Measurements from ENCODE around the gene CREB3L1.

DNA sequence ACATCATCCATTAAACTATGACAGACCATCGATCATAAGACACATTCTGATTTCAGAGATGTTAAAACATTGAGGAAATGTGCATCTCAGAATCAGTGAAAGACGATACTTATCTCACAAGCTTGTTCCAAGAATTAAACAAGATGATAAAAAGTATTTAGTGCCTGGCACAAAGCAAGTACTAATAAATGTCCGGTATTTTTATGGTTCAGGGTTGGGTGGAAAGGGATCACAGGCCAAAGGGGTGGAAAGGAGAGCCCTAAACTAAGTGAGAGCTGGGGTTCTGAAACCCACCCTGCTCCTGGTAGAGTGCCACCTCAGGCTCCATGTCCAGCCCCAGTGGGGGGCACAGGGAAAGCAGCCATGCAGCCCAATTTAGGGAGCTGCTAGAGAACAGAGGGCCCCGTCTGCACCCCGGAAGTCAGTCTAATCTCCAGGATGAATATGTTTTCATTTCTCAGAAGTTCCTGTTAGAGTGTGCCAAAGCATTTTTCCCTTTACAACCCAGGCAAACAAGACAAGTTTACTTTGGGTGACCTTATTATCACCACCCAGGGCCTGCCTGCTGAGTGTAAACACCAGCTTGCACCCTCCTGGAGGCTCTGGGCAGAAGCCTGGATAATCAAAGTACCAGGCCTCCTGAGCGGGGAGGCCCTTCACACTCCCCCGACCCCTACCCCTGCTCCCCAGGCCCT, 3.8 kb upstream of the CREB3L1 start:
- TF ChIP-seq CTCF (conservative IDR thresholded peaks at IDR 0.05; ENCODE audit: low read length) (no peak), EZH2phosphoT487 (IDR thresholded peaks at IDR 0.05; ENCODE audit: borderline replicate concordance) (no peak)

Data from Loucy (cell line).